Urinary bladder (tissue), 4 donors: ENCODE data around the gene ST6GAL2. TPM values are rescaled to one million over a fixed set of nuclear protein-coding genes. Genes with fewer than 3 reads are reported as not detected.
A peak's percentile ranks its signal among the peaks of the same experiment; 100 is the strongest.

Experiments
- DNase-seq: peaks from one replicate; pipeline ENCODE4 v3.0.0-alpha.2; 2015; ENCODE audit errors: extremely low spot score
- H3K27ac ChIP-seq: one replicate; pipeline ENCODE4 v1.5.1; 2013; ENCODE audit warnings: low read depth, mild to moderate bottlenecking, moderate library complexity
- H3K36me3 ChIP-seq: one replicate; pipeline ENCODE4 v1.6.1; 2013; ENCODE audit warnings: mild to moderate bottlenecking, moderate library complexity; ENCODE audit not compliant: insufficient read depth
- H3K4me1 ChIP-seq: one replicate; pipeline ENCODE4 v1.6.1; 2013; ENCODE audit warnings: mild to moderate bottlenecking, moderate library complexity; ENCODE audit not compliant: insufficient read depth
- H3K4me3 ChIP-seq: one replicate; pipeline ENCODE4 v1.5.1; 2013; ENCODE audit warnings: low read depth, low read length
- WGBS: extraction: QIAGEN DNeasy Blood & Tissue Kit; methylation state at CpG from one replicate; pipeline ENCODE4 v1.1.7; 2013; 5-methylcytosine and 5-hydroxymethylcytosine counted together
- polyA plus RNA-seq: library from polyadenylated mRNA; stranded (reverse); fragments of 200-250 nt; gene quantifications from one replicate; pipeline ENCODE4 v1.2.3, GENCODE V29; 2013
- total RNA-seq: library from RNA; depleted of rRNA; stranded (reverse); fragments of >200 nt; gene quantifications from one replicate; pipeline ENCODE4 v1.2.3, GENCODE V29; 2014
- donor health status: healthy with polysubstance abuse.
- donor health status: healthy.

Gene ST6GAL2, protein sequence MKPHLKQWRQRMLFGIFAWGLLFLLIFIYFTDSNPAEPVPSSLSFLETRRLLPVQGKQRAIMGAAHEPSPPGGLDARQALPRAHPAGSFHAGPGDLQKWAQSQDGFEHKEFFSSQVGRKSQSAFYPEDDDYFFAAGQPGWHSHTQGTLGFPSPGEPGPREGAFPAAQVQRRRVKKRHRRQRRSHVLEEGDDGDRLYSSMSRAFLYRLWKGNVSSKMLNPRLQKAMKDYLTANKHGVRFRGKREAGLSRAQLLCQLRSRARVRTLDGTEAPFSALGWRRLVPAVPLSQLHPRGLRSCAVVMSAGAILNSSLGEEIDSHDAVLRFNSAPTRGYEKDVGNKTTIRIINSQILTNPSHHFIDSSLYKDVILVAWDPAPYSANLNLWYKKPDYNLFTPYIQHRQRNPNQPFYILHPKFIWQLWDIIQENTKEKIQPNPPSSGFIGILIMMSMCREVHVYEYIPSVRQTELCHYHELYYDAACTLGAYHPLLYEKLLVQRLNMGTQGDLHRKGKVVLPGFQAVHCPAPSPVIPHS
- total RNA-seq (53.2 TPM), polyA plus RNA-seq (1.3 TPM)

GRCh38 chr2:106885971-106886915, at the start of gene ST6GAL2:
Gene ST6GAL2, minus strand, starts transcription at chr2:106886167. Its CDS starts 42,190 bp downstream, at chr2:106843977.
- Histone ChIP-seq H3K4me1 (no peaks in the 10 kb centered on the region), H3K27ac (no peak within 1 kb of the TSS), H3K36me3 (no peaks in the 10 kb centered on the region), H3K4me3 (peak within 1 kb of the TSS; percentile 44)
- WGBS, result under 1% methylated on average over 118 of the region's 118 CpGs
- DNase-seq, result no peak

DNA sequence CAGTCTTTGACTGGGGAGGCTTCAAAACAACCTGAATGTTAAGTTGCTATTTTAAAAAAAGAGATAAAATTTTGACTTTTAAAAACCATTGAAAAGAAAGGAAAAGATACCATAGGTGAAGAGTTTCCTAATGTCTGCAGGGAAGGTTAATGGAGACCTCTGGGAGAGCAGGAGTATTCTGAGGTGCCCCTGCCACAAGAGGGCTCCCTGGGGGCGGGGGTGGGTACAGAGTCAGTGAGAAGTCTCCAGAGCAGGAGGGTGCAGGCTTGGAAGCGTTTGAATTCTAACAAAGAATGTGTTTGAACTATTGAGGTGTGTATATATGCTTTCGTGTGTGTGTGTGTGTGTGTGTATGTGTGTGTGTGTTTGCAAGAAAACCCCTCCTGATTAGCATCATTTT, 46.7 kb upstream of the ST6GAL2 start:
- Histone ChIP-seq H3K4me3 (no peak overlapping the region), H3K4me1 (no peaks in the 10 kb centered on the region), H3K27ac (no peak overlapping the region), H3K36me3 (no peaks in the 10 kb centered on the region)
- no peak for DNase-seq
- WGBS, result 84% methylated on average over 3 of the region's 3 CpGs

DNA sequence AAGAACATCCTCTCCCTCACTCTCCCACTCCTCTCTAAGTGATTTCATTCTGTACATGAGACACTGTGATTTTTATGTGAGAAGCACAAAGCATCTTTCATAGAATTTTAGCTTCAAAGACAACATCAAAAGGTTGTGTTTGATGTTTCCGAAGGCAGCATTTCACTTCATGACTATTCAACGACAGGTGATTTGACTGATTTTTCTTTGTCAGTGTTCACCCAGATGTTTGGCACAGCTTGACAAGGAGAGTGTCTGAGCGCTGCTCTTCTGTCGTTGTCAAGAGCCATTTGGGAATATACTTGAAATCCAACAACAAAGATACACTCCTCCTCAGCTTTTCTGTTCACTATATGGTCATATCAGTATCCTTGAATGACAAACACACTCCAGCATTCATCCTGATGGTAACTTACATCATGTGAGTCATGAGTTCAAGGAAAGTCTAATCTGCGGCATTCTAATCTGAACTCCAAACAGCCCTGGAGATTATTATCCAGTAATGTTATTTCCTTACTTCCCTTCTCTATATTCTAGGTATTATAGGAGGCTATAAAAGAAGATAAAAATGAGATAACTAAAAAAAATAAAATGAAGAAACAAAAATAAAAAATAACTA, 45.9 kb upstream of the ST6GAL2 start:
- no peaks in the 10 kb centered on the region for H3K36me3 ChIP-seq
- H3K4me3 ChIP-seq, result no peak overlapping the region
- no peaks in the 10 kb centered on the region for H3K4me1 ChIP-seq
- H3K27ac ChIP-seq, result no peak overlapping the region
- WGBS, result 85% methylated on average over 5 of the region's 5 CpGs
- no peak for DNase-seq

GRCh38 chr2:106921451-106921850, 35.5 kb upstream of the ST6GAL2 start:
- no peak for DNase-seq
- no peaks in the 10 kb centered on the region for H3K4me1 ChIP-seq
- no peak overlapping the region for H3K27ac ChIP-seq
- WGBS, result 74% methylated on average over 1 of the region's 1 CpG
- H3K36me3 ChIP-seq, result no peaks in the 10 kb centered on the region
- no peak overlapping the region for H3K4me3 ChIP-seq

- no peaks in the 10 kb centered on the region for H3K4me1 ChIP-seq
- 63% methylated on average over 1 of the region's 1 CpG for WGBS
- no peak overlapping the region for H3K27ac ChIP-seq
- no peak overlapping the region for H3K4me3 ChIP-seq
- DNase-seq, result no peak
- no peaks in the 10 kb centered on the region for H3K36me3 ChIP-seq
Measured at GRCh38 chr2:106919012-106919411, 33.0 kb upstream of the ST6GAL2 start.

- H3K36me3 ChIP-seq, result no peaks in the 10 kb centered on the region
- no peaks in the 10 kb centered on the region for H3K4me1 ChIP-seq
- DNase-seq, result no peak
- H3K27ac ChIP-seq, result no peak overlapping the region
- 95% methylated on average over 2 of the region's 2 CpGs for WGBS
- H3K4me3 ChIP-seq, result no peak overlapping the region
Measured at GRCh38 chr2:106904242-106904641, 18.3 kb upstream of the ST6GAL2 start.

GRCh38 chr2:106899786-106900530, 14.0 kb upstream of the ST6GAL2 start:
- Histone ChIP-seq H3K4me1 (no peaks in the 10 kb centered on the region), H3K36me3 (no peaks in the 10 kb centered on the region), H3K27ac (no peak overlapping the region), H3K4me3 (no peak overlapping the region)
- WGBS, result 85% methylated on average over 7 of the region's 7 CpGs
- no peak for DNase-seq

DNA sequence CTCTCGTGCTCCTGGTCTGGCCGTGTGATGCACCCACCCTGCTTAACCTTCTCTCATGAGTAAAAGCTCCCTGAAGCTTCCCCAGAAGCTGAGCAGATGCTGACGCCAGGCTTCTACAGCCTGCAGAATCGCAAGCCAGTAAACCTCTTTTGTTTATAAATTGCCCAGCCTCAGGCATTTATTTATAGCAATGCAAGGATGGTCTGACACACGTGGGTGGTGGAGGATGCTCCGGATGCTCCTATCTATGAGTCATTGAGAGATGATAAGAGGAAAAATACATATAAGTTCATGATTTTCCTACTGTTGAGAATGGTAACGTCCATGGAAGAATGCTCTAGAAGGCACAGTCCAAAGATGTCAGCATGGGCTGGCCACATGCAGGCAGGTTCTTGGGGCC, 8.6 kb upstream of the ST6GAL2 start:
- H3K4me1 ChIP-seq, result no peaks in the 10 kb centered on the region
- 82% methylated on average over 7 of the region's 7 CpGs for WGBS
- H3K27ac ChIP-seq, result no peak overlapping the region
- no peaks in the 10 kb centered on the region for H3K36me3 ChIP-seq
- no peak for DNase-seq
- no peak overlapping the region for H3K4me3 ChIP-seq

DNA sequence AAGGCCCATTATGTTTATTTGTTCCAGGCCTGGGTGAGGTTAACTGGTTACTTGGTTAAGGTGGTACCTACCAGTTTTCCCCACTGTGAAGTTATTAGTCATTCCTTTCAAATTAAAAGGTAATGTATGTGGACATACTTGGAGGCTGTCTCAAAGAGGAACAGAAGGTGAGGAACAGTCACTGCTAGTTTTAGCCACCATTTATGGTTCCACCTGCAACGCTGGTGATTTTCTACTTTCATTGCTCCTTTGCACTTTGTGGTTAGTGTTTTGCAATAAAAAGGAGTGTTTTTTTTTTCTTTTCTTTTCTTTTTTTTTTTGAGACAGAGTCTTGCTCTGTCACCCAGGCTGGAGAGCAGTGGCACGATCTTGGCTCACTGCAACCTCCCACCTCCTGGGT, 6.1 kb upstream of the ST6GAL2 start:
- Histone ChIP-seq H3K4me1 (no peaks in the 10 kb centered on the region), H3K27ac (no peak overlapping the region), H3K36me3 (no peaks in the 10 kb centered on the region), H3K4me3 (no peak overlapping the region)
- 82% methylated on average over 2 of the region's 2 CpGs for WGBS
- DNase-seq, result no peak

DNA sequence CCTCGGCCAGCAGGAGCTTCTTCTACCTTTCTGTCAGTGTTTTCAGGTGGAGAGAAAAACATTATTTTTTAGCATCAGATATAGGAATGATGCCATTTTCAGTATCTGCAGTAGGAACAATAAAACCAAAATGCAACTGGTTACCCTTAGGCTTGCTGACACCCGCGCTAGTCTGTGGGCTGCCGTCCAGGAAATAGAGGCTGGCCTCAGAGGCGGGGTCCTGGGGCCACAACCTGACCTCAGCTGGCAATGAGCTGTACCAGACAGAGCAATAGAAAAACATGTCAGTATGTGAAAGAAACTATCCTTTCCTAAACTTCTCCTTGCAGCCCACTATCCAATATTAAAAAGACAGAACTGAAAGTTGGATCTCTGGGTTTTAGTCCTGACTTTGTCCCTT, 4.6 kb upstream of the ST6GAL2 start:
- no peak overlapping the region for H3K27ac ChIP-seq
- H3K4me1 ChIP-seq, result no peaks in the 10 kb centered on the region
- 43% methylated on average over 5 of the region's 5 CpGs for WGBS
- H3K36me3 ChIP-seq, result no peaks in the 10 kb centered on the region
- H3K4me3 ChIP-seq, result no peak overlapping the region
- no peak for DNase-seq

DNA sequence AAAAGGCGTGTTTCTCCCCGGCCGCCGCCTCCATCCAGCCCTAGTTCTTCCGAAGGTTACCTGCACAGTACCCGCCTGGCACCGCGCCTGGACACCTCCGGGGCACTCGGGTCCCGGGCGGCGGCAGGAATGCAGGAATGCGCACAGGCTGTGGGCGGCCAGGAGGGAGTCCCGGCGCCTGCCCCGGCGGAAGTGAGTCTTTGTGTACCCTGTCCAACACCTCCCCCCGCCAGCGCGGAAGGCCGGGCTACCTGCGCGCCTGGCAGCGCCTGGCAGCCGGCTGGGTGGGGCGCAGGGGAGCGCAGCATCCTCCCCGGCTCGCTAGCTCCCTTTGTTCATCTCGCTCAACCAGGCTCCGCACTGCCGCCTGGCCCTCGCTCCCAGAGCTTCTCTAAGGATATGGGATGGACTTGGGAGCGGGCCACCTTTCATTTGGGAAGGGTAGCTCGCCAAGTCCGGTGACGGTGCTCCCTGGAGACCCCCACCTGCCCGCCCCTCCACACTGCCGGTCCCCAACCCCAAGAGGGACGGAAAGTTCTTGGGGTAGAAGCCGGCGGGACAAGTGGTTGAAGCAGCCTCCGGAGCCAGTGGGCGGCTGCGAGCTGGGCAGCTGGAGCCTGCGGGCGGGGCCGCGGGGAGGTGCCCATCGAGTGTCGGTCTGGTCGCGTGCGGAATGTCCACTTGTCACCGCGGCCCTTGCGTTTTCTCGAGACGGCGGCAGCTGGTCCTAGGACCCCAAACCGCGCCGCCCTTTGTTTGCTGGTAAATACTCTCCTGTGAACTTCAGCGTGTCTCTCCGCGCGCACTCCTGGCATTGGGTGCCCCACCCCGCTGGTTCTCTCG, 1.2 kb upstream of the ST6GAL2 start:
- under 1% methylated on average over 71 of the region's 71 CpGs for WGBS
- Histone ChIP-seq H3K4me1 (no peaks in the 10 kb centered on the region), H3K4me3 (peak overlapping the region; percentile 44), H3K27ac (no peak overlapping the region), H3K36me3 (no peaks in the 10 kb centered on the region)
- DNase-seq, result no peak

- 1% methylated on average over 10 of the region's 10 CpGs for WGBS
- DNase-seq, result peak; percentile 63
- H3K4me1 ChIP-seq, result no peaks in the 10 kb centered on the region
- no peak overlapping the region for H3K4me3 ChIP-seq
- no peak overlapping the region for H3K27ac ChIP-seq
- H3K36me3 ChIP-seq, result no peaks in the 10 kb centered on the region
Measured at GRCh38 chr2:106885329-106885728, 638 bp downstream of the ST6GAL2 start.
